ENCODE results near the gene ASCC1. TPM values are rescaled to one million over a fixed set of nuclear protein-coding genes. Genes with fewer than 3 reads are reported as not detected.

Gene ASCC1
- total RNA-seq, 1 experiment from 2014 or later, result 40.2 TPM

DNA sequence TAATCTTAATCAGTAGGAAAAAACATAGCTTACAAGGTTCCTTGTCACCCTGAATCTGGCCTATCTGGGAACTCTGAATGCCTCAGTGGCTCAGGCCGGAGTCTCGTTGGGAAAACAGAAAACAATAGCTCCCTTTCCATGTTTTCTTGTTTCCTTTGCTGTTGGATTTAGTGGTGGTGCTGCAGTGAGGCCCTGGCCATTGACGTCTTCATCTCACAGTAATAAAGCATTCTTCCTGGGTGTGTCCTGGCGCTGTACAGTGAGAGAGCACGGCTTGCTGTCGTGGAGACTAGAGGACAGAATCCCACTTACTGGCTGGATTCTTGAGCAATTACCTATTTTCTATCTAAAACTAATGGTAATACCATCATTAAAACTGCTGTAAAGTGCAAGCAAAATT, 126.5 kb downstream of the ASCC1 start:
- TF ChIP-seq EZH2 (IDR thresholded peaks at IDR 0.05; ENCODE audit: borderline replicate concordance, low read depth, low read length, poor library complexity, severe bottlenecking), result no peak
- TF ChIP-seq, protein P1, sequence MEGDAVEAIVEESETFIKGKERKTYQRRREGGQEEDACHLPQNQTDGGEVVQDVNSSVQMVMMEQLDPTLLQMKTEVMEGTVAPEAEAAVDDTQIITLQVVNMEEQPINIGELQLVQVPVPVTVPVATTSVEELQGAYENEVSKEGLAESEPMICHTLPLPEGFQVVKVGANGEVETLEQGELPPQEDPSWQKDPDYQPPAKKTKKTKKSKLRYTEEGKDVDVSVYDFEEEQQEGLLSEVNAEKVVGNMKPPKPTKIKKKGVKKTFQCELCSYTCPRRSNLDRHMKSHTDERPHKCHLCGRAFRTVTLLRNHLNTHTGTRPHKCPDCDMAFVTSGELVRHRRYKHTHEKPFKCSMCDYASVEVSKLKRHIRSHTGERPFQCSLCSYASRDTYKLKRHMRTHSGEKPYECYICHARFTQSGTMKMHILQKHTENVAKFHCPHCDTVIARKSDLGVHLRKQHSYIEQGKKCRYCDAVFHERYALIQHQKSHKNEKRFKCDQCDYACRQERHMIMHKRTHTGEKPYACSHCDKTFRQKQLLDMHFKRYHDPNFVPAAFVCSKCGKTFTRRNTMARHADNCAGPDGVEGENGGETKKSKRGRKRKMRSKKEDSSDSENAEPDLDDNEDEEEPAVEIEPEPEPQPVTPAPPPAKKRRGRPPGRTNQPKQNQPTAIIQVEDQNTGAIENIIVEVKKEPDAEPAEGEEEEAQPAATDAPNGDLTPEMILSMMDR (conservative IDR thresholded peaks at IDR 0.05; ENCODE audit: low read depth, low read length), result no peak
- no peaks in the 10 kb centered on the region for H3K36me3 ChIP-seq (ENCODE audit: insufficient read depth, low read length, poor library complexity, severe bottlenecking)
- peaks cover 18% of the 10 kb centered on the region for H3K4me1 ChIP-seq (ENCODE audit: insufficient read depth, low read length, poor library complexity, severe bottlenecking)
- H3K4me3 ChIP-seq (ENCODE audit: low read depth, low read length, poor library complexity, severe bottlenecking), result no peak overlapping the region
- CTCF ChIA-PET, result no interaction called here
- intact Hi-C loops (cut with micrococcal nuclease; ENCODE audit: unreplicated experiment), result no loop called here
- no peak for DNase-seq (ENCODE audit: low spot score)
- no peaks in the 10 kb centered on the region for H3K9me3 ChIP-seq (ENCODE audit: low read depth, low read length, poor library complexity, severe bottlenecking)
- H3K27me3 ChIP-seq (replicated peaks; ENCODE audit: insufficient read depth, low read depth, low read length, poor library complexity), result peaks cover 20% of the 10 kb centered on the region
- H3K27ac ChIP-seq (ENCODE audit: low read depth, low read length, poor library complexity, severe bottlenecking), result no peak overlapping the region
- BruUV-seq (replicated peaks), result no TSS peak
- POLR2A ChIA-PET (ENCODE audit: low non-redundant PET), result no interaction called here

GRCh38 chr10:72088889-72089575, 127.0 kb downstream of the ASCC1 start:
- Histone ChIP-seq H3K27me3 (replicated peaks; ENCODE audit: insufficient read depth, low read depth, low read length, poor library complexity) (peaks cover 20% of the 10 kb centered on the region), H3K36me3 (ENCODE audit: insufficient read depth, low read length, poor library complexity, severe bottlenecking) (no peaks in the 10 kb centered on the region), H3K27ac (ENCODE audit: low read depth, low read length, poor library complexity, severe bottlenecking) (no peak overlapping the region), H3K4me3 (ENCODE audit: low read depth, low read length, poor library complexity, severe bottlenecking) (no peak overlapping the region), H3K9me3 (ENCODE audit: low read depth, low read length, poor library complexity, severe bottlenecking) (no peaks in the 10 kb centered on the region), H3K4me1 (ENCODE audit: insufficient read depth, low read length, poor library complexity, severe bottlenecking) (peaks cover 18% of the 10 kb centered on the region)
- no TSS peak for BruUV-seq (replicated peaks)
- ChIA-PET CTCF (no interaction called here), POLR2A (ENCODE audit: low non-redundant PET) (no interaction called here)
- TF ChIP-seq EZH2 (IDR thresholded peaks at IDR 0.05; ENCODE audit: borderline replicate concordance, low read depth, low read length, poor library complexity, severe bottlenecking), result no peak
- TF ChIP-seq, protein P1 (conservative IDR thresholded peaks at IDR 0.05; ENCODE audit: low read depth, low read length), result no peak
- intact Hi-C loops (cut with micrococcal nuclease; ENCODE audit: unreplicated experiment), result no loop called here
- DNase-seq (ENCODE audit: low spot score), result peak; percentile 42

- H3K4me1 ChIP-seq (ENCODE audit: insufficient read depth, low read length, poor library complexity, severe bottlenecking), result peaks cover 18% of the 10 kb centered on the region
- DNase-seq (ENCODE audit: low spot score), result no peak
- no peaks in the 10 kb centered on the region for H3K9me3 ChIP-seq (ENCODE audit: low read depth, low read length, poor library complexity, severe bottlenecking)
- no TSS peak for BruUV-seq (replicated peaks)
- no peaks in the 10 kb centered on the region for H3K36me3 ChIP-seq (ENCODE audit: insufficient read depth, low read length, poor library complexity, severe bottlenecking)
- peak; percentile 90 for TF ChIP-seq EZH2 (IDR thresholded peaks at IDR 0.05; ENCODE audit: borderline replicate concordance, low read depth, low read length, poor library complexity, severe bottlenecking)
- TF ChIP-seq, protein P1 (conservative IDR thresholded peaks at IDR 0.05; ENCODE audit: low read depth, low read length), result no peak
- peak within 1 kb of the TSS; percentile 40 for H3K4me3 ChIP-seq (ENCODE audit: low read depth, low read length, poor library complexity, severe bottlenecking)
- peaks cover 20% of the 10 kb centered on the region for H3K27me3 ChIP-seq (replicated peaks; ENCODE audit: insufficient read depth, low read depth, low read length, poor library complexity)
- no peak within 1 kb of the TSS for H3K27ac ChIP-seq (ENCODE audit: low read depth, low read length, poor library complexity, severe bottlenecking)
- intact Hi-C loops (cut with micrococcal nuclease; ENCODE audit: unreplicated experiment), result no loop called here
- ChIA-PET CTCF (no interaction called here), POLR2A (ENCODE audit: low non-redundant PET) (interaction anchor here (0.7 kb wide), 1 partner anchor 189 kb away, joined by 3 read pairs; no protein-coding TSS in a partner anchor)
Observed at GRCh38 chr10:72087969-72088888, 127.8 kb downstream of the ASCC1 start, which contains the start of gene SPOCK2. Gene SPOCK2 (minus strand): TSS chr10:72088551. CDS start chr10:72088328, 223 bp downstream.
